Prostate gland (tissue), 2 donors: ENCODE results near the gene ALPG. TPM values are rescaled to one million over a fixed set of nuclear protein-coding genes. Genes with fewer than 3 reads are reported as not detected.
"Not testable (repeated sequence)": the region's sequence is repeated elsewhere in the genome, so short reads cannot be mapped to it uniquely, and the experiment has no call there.

Source experiments
- DNase-seq: peaks from one replicate; pipeline ENCODE4 v3.0.0-alpha.2; 2019; ENCODE audit warnings: low spot score
- H3K27ac ChIP-seq, 2 donors: fragments of 200-600 bp; sonication (generic); 2 replicates each; pipeline ENCODE4 v1.5.1; 2017 to 2019
- H3K27me3 ChIP-seq: fragments of 200-600 bp; sonication (generic); replicated peaks from 2 replicates; pipeline ENCODE4 v1.5.1; 2019; ENCODE audit not compliant: insufficient read depth
- H3K36me3 ChIP-seq, 2 donors: fragments of 200-600 bp; sonication (generic); 1 replicate in 1 of 2; 2 replicates in 1 of 2; pipeline versions ENCODE4 v1.5.1 to v1.8.1; 2017 to 2019
- H3K4me1 ChIP-seq: fragments of 200-600 bp; sonication (generic); replicated peaks from 2 replicates; pipeline ENCODE4 v1.5.1; 2019
- H3K4me3 ChIP-seq, 2 donors: fragments of 200-600 bp; sonication (generic); 2 replicates each; pipeline ENCODE4 v1.5.1; 2017 to 2019
- H3K9me3 ChIP-seq: fragments of 200-600 bp; sonication (generic); 2 replicates; pipeline ENCODE4 v1.5.1; 2017
- POLR2A ChIP-seq: fragments of 450-650 bp; IDR thresholded peaks from one replicate; pipeline ENCODE4 v1.6.1; 2016; ENCODE audit warnings: antibody characterized with exemption, mild to moderate bottlenecking
- POLR2AphosphoS5 ChIP-seq: sonication (generic); formaldehyde crosslinking; IDR thresholded peaks from one replicate; pipeline ENCODE4 v1.6.1; 2017; ENCODE audit warnings: antibody characterized with exemption
- WGBS: methylation state at CpG from one replicate; pipeline ENCODE4 v1.1.5; 2018; 5-methylcytosine and 5-hydroxymethylcytosine counted together
- intact Hi-C: fragments of 100-400 bp; cut with DNase I; formaldehyde crosslinking; loops from one replicate; pipeline ENCODE4 v1.14.2; 2022
- total RNA-seq, 2 donors: library from RNA; depleted of rRNA; stranded (reverse); fragments of >200 nt; gene quantifications; one replicate each; pipeline ENCODE4 v1.1.0, GENCODE V29; 2016
- TF ChIP-seq, protein P1 (sequence below), 4 experiments: fragments of 200-600 bp in 2 of 4; fragments of 450-650 bp in 2 of 4; sonication (generic) in 2 of 4; IDR thresholded peaks; 1 replicate in 3 of 4; 2 replicates in 1 of 4; pipeline ENCODE4 v1.5.1; 2016 to 2019; ENCODE audit warnings: antibody characterized with exemption in 4 of 4, mild to moderate bottlenecking in 2 of 4, moderate library complexity in 2 of 4

Gene ALPG
- total RNA-seq, 2 donors from 2014 or later: 0.34 TPM; not detected in 1

DNA sequence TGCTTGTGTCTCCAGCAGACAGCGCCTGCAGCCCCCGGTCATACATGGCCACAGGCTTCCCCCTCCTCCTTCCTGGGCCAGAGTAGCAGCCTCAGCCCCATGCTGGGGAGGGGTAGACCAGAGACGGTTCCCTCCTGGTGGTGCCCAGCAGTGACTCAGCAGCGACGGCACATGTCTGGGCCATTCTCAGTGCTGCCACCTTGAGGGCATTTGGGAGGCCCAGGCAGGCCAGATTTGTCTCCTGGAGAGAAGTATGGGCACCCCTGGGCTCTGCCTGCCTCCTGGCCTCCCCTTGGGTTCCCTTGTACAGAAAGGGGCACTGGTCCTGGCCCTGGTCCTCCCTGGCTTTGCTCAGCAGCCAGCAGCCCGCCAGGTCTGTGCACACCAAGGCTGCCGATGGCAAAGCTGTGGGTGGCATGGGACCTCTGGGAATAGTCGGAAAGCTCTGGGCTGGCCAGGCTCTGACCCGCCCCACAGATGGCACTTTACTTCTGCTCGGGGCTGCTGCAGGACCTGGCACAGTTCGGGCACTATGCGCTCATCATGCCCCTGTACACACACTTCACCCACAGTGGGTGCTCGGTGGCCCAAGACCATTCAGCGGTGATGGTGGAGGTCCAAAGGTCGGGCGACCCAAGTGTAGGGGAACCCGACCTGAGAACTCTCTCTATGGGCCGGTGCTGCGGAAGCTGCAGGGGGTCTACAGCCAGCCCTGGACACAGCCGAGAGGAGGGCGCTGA lies 37.9 kb downstream of the ALPG start:
- intact Hi-C loops: no loop called here
- Histone ChIP-seq H3K36me3 (no peaks in the 10 kb centered on the region), H3K4me1 (no peaks in the 10 kb centered on the region), H3K9me3 (no peaks in the 10 kb centered on the region), H3K27ac (no peak overlapping the region), H3K4me3 (no peak overlapping the region), H3K27me3 (no peaks in the 10 kb centered on the region)
- DNase-seq: no peak
- TF ChIP-seq POLR2AphosphoS5 (no peak), POLR2A (no peak)
- TF ChIP-seq, protein P1, sequence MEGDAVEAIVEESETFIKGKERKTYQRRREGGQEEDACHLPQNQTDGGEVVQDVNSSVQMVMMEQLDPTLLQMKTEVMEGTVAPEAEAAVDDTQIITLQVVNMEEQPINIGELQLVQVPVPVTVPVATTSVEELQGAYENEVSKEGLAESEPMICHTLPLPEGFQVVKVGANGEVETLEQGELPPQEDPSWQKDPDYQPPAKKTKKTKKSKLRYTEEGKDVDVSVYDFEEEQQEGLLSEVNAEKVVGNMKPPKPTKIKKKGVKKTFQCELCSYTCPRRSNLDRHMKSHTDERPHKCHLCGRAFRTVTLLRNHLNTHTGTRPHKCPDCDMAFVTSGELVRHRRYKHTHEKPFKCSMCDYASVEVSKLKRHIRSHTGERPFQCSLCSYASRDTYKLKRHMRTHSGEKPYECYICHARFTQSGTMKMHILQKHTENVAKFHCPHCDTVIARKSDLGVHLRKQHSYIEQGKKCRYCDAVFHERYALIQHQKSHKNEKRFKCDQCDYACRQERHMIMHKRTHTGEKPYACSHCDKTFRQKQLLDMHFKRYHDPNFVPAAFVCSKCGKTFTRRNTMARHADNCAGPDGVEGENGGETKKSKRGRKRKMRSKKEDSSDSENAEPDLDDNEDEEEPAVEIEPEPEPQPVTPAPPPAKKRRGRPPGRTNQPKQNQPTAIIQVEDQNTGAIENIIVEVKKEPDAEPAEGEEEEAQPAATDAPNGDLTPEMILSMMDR (IDR thresholded peaks at IDR 0.05): peak in 3 of 4 experiments; percentile 16 to 32 (median 26)
- 83% methylated on average over 21 of the region's 21 CpGs for WGBS

DNA sequence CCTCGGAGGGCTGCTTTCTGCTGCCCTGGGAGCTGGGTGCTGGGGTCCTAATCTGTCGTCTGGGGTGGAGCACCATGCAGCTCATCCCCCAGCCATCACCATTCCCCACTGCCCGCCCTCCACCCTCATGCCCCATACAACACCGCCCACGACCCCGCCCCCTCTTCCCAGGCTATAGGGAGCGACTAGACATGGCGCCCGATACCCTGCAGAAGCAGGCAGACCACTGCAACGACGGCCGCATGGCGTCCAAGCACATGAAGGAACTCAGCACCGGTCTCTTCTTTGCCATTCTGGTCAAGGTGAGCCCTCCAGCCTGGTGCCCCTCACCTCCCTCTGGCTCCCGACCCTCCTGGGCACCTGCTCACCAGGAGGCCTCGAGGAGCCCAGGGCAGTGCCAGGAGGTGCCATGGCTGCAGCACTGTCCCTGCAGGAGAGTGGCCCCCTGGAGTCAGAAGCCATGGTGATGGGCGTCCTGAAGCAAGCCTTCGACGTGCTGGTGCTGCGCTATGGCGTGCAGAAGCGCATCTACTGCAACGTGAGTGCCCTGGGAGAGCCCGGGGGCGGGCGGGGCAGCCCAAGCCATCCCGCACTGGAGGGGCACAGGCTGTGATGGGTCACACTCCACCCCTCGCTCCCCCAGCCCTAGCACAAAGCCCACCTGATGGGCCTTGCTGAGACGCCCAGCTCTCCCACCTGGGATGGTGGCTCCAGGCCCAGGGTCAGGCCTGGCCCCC lies 38.7 kb downstream of the ALPG start:
- H3K27me3 ChIP-seq, DNase-seq, H3K9me3 ChIP-seq, H3K36me3 ChIP-seq, H3K4me3 ChIP-seq, H3K27ac ChIP-seq, intact Hi-C loops, H3K4me1 ChIP-seq: not testable (repeated sequence)
- WGBS: 83% methylated on average over 12 of the region's 29 CpGs

- H3K36me3 ChIP-seq, DNase-seq, H3K4me3 ChIP-seq, H3K27me3 ChIP-seq, H3K27ac ChIP-seq, H3K9me3 ChIP-seq, H3K4me1 ChIP-seq, intact Hi-C loops: not testable (repeated sequence)
- TF ChIP-seq, protein P1 (IDR thresholded peaks at IDR 0.05): peak in 1 of 4 experiments; percentile 30
- WGBS: 58% methylated on average over 4 of the region's 9 CpGs
Observed at GRCh38 chr2:232446266-232446777, 39.7 kb downstream of the ALPG start.

GRCh38 chr2:232447091-232447620 lies 40.5 kb downstream of the ALPG start:
- no peaks in the 10 kb centered on the region for H3K36me3 ChIP-seq
- no peak overlapping the region for H3K4me3 ChIP-seq
- DNase-seq: no peak
- intact Hi-C loops: no loop called here
- WGBS: 86% methylated on average over 9 of the region's 9 CpGs
- H3K27ac ChIP-seq: no peak overlapping the region
- H3K27me3 ChIP-seq: no peaks in the 10 kb centered on the region
- H3K9me3 ChIP-seq: no peaks in the 10 kb centered on the region
- no peaks in the 10 kb centered on the region for H3K4me1 ChIP-seq
- TF ChIP-seq POLR2A (no peak), POLR2AphosphoS5 (no peak)
- TF ChIP-seq, protein P1 (IDR thresholded peaks at IDR 0.05): no peak

- H3K4me1 ChIP-seq: no peaks in the 10 kb centered on the region
- no peaks in the 10 kb centered on the region for H3K27me3 ChIP-seq
- H3K4me3 ChIP-seq: no peak overlapping the region
- TF ChIP-seq POLR2A (no peak), POLR2AphosphoS5 (no peak)
- TF ChIP-seq, protein P1 (IDR thresholded peaks at IDR 0.05): no peak
- WGBS: 86% methylated on average over 13 of the region's 18 CpGs
- H3K27ac ChIP-seq: no peak overlapping the region
- no peaks in the 10 kb centered on the region for H3K9me3 ChIP-seq
- no peaks in the 10 kb centered on the region for H3K36me3 ChIP-seq
- no peak for DNase-seq
- intact Hi-C loops: no loop called here
Observed at GRCh38 chr2:232447638-232448303, 41.1 kb downstream of the ALPG start.
